Measurements from ENCODE around the gene RCAN1. TPM values are rescaled to one million over a fixed set of nuclear protein-coding genes. Genes with fewer than 3 reads are reported as not detected.

RCAN1 gene
- total and polyA plus RNA-seq, 2 of the 8 experiments (the other 6 are each of a cell fraction or from before 2014, with no cell fraction given): 1.7 to 6.4 TPM

GRCh38 chr21:34653522-34653921, 38.6 kb upstream of the RCAN1 start (continued):
- no peak for TF ChIP-seq CHD7 (IDR thresholded peaks at IDR 0.05; ENCODE audit: insufficient replicate concordance, low read length)
- no peak for TF ChIP-seq TCF12 (IDR thresholded peaks at IDR 0.05; ENCODE audit: low read depth, low read length)
- TF ChIP-seq POU5F1 (IDR thresholded peaks at IDR 0.05; ENCODE audit: low read depth, low read length): no peak
- no peak for TF ChIP-seq YY1 (IDR thresholded peaks at IDR 0.05; ENCODE audit: low read depth, low read length)
- no peak for TF ChIP-seq USF2 (IDR thresholded peaks at IDR 0.05; ENCODE audit: low read length)
- no peak for TF ChIP-seq CBX5 (IDR thresholded peaks at IDR 0.05; ENCODE audit: low read depth, low read length)
- TF ChIP-seq TBP (IDR thresholded peaks at IDR 0.05; ENCODE audit: low read depth, low read length): no peak
